ENCODE data around the gene SNRPA1.

Gene SNRPA1

DNA sequence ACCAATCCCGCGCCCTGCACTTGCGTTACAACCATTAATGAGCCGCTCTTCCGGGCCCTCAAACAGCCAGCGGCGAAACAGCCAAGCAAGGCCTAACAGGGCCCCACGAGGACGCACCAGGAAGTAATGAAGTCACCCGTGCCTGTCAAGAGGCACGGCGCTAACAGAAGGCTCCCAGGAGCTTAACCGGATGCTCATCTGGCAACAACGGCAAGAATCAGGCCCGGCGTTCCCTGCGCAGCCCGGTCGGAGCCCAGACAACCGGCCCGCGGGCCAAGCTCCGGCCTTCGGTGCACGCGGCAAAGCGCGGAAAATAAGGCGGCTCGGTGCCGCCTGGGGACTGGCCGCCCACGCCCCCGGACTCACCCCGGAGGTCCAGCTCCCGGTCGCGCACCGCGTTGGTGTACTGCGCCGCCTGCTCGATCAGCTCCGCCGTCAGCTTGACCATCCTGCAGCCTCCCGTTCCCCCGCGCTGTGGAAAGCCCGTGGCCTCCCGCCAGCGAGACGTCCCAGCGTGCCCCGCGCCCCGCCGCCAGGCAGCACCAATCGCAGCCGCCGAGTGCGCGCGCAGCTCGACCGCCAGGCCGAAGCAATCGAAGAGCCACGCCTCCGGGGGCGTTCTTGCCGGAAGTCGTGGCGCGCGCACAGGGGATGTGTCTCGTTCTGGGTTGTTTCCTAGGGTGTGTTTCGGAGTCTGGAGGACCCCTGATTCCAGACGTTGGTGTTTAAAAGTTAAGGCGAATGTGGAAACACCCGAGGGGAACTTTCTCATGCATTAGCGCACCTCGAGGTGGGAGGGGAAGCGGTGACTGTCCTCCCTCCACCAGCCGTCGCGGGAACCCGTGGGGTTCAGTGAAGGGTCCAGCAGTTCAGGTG is at the start of gene SNRPA1:
Gene SNRPA1, minus strand, starts transcription at position 518 of the 876 bp plus-strand sequence. Its CDS starts 70 bp downstream, at position 448.
- peak; percentile 94 to 95 for DNase-seq (ENCODE audit: low read depth in 2 of 2)

DNA sequence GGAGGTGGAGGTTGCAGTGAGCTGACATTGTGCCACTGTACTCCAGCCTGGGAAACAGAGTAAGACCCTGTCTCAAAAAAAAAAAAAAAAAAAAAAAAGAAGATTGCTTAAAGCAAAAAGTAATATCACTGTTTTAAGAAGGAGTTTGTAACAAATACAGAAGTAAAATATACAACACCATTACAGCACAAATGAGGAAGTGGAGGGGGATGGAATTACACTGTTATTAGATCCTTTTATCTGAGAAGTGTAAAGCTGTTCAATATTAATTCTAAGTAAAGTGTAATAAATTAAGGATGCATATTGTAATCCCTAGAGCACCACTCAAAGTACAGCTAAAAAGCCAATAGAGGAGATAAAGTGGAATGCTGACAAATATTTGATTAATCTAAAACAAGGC is 47.0 kb upstream of the SNRPA1 start:
- no peak for DNase-seq (ENCODE audit: low read depth in 2 of 2)

DNA sequence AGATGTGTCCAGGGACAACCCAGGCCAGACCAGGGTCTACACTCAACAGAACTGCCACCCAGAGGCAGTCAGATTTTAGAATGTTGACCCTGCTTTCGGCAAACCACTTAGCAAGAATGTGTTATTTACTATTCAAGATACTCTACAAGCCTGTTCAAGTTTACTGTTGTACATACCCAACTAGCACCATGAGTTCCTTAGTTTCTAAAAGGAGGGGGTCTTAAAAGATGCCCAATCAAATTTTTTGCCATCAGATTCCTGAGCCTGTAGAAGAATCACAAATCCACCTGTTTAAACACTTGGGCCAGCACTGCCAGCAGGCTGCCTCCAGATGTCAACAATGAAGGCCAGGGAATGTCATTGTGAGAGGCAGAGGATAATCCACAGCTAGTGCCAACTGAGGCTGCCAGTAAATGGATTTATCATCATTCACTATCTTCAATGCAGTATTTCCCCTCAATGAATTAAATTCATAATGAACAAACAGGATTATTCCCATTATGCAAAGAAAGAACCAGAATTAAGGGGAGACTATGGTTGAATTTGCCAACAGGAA is 43.5 kb upstream of the SNRPA1 start:
- DNase-seq (ENCODE audit: low read depth in 2 of 2): no peak

DNA sequence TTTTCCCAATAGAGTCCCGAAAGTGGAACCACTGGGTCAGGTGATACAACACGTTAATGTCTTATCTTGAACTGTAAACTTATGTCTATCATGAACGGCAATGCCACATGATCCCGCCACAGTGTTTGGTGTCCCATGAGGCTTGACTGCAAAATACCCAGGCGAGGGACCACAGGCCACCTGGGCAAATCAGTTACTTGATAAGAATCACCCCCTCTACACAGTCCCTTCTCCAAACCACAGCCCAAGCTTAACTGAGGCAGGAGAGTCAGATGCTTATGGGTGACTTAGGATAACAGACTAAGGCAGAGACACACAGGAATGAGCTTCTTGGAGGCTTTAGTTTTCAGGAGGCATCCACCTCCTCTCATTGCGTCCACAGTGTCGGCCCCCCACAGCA is 42.9 kb upstream of the SNRPA1 start:
- DNase-seq (ENCODE audit: low read depth in 2 of 2): no peak

DNA sequence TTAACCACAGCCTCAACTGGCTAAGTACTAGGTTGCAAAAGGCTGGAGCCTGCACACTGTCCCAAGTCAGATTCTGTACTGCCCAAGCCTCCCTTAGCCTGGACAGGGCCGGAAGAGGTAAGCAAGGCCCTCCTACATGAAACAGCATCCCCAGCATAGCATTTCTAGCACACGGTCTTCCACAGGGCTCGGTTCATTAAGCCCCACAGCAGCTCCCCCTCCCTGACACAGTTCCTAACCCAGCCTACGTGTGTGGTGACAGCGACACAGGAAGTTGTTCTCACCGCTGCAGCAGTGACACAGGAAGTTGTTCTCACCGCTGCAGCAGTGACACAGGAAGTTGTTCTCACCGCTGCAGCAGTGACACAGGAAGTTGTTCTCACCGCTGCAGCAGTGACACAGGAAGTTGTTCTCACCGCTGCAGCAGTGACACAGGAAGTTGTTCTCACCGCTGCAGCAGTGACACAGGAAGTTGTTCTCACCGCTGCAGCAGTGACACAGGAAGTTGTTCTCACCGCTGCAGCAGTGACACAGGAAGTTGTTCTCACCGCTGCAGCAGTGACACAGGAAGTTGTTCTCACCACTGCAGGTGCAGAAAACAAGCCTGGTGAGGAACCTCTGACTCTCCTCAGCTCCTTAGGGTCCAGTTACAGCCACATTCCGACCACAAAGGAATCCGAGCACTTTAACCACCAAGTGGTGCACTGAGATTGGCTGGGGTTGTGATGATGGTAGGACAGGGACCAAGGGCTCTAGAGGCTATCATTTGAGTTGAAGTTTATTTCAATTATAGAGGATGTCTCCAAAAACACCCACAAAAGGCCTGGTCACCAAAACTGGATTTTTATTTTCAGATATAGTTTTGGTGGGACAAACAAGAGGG is 39.1 kb upstream of the SNRPA1 start:
- DNase-seq (ENCODE audit: low read depth in 2 of 2): peak; percentile 24 to 45

DNA sequence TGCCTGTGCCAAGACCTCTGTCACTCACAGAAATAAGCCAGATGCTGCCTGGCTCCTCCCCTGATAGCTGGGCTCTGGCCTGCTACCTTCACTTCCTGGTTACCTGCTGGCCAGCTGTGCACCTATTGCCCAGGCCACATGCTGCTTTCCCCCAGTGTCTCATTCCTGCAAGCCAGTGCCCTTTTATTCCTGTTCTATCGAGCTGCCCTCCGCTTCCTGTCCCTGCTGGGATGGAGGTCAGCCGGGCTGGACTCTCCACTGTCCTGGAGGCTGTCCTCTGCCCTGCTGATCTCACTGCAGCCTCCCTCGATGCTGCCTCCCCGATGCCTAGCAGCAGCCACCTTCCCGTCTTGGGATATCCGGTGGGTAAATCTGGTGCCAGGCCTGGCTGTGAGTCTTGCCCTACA is 37.0 kb upstream of the SNRPA1 start:
- DNase-seq (ENCODE audit: low read depth in 2 of 2): no peak

DNA sequence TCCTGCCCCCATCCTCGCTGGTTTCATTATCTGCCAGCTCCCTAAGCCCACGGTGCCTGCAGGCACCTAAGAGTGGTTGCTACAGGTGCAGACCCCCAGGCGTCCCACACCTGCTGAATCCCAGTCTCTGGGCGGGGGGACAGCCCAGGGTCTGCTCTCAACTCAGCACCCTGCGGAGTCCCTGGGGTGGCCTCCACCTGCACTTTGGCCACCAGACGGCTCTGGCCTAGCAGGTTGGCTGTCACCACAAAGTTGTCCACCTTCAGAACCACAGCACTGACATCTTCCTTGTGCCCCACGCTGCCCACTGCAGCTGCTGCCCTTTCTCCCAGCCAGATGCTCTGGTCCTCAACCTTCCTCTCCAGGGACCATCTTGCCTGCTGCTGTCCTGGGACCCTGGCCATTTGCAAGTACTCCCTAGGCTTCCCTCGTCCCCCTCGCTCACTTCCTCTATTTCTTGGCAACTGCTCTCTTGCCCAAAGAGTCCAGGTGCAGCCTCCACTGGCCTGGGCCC is 34.9 kb upstream of the SNRPA1 start:
- DNase-seq (ENCODE audit: low read depth in 2 of 2): no peak

DNA sequence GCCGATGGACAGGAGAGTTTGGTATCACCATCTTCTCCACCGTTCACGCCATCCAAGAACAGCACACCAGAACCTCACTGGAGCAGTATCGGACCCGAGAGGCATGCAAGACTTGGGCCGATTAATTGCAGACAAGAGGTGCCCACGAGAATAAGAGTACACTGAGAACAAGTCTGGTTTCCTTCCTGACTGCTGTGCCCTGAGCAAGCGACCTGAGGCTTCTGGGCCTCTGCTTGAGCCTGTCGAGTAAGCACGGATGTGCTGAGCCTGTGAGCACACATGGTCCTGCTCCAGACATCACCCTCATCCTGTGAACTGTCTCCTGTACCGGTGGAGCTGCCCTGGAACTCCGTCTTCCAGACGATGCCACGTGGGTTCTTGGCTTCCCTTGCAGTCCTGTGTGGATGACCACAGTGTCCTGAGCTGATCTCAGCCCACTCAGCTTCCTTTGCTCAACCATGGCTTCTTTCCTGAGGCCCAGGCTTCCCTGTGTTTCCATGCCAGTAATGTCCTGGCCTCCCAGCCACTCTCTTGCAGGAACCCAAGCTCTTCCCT is 34.3 kb upstream of the SNRPA1 start:
- DNase-seq (ENCODE audit: low read depth in 2 of 2): no peak

DNA sequence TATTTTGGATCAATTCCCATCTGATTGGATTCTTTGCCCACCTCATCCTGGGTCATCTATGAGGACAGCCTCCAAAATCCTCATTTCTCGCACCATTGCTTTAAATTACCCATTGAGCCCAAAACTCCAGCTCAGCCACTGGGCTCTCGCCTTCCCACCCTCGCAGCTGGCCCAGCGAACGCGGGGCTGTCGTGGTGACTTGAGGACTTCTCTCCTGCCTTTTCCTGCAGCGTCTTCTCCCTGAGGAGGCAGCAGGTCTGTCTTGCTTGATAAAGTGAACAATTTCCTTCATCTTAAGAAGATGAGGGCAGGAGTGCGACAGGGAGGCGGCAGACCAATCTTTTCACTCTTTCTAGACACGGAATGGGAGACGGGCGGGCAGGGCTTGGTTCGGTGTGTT is 33.0 kb upstream of the SNRPA1 start:
- no peak for DNase-seq (ENCODE audit: low read depth in 2 of 2)

DNA sequence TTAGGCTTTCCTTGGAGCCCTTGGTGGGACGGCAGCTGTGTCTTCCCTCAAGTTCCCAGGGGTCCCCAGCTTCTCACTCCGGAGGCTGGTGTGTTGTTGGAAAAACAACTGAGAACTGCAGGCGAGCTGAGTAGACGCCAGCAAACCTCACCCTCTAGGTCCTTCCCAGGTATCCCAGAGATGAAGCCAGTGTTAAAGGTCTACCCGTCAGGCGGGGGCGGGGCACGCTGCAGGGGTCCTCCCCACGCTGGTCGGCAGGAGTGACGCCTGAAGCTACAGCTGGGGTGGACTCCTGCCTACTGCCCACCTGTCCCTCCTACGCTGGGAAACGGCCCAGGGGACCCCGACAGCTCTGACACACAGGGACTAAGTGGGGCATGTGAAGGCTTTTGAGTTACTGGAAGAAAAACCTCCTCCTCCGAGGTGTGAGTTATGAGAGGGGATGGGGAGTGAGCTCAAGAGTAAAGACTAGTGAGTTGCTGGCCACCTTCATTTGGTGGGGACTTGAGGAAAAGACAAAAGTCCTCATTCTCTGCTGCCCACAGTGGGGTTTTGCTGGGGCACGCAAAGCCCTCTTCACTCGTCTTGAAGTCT is 32.2 kb upstream of the SNRPA1 start:
- DNase-seq (ENCODE audit: low read depth in 2 of 2): no peak

DNA sequence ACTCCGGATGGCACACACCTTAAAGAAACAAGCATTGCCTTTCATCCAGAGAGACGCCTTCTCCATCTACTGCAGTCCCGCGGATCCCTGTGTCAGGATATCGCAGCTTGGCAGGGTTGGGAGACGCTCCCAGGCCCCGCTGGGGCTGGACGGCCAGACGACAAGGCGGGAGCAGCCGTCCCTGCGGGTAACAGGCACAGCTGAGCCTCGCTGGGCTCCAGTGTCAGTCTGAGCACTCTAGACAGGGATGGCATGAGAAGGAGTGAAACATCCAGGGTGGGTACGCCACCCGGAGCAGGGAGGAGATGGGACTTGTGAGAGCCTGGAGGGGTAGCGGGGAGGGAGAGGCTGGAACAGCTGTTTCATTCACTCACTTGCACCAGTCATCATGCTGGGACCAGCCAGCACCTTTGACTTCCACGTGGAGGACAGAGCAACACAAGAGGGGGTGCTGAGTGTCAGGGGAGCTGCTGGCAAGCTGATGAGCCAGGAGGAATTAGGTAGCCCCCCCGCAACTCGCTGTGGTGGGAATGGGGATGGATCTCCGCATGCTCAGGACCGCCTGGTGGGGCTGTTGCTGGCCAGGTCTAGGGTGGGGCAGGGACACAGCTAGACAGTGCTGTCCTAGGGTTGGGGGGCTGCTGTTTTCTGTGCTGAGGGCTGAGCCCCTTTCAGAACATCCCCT is 31.6 kb upstream of the SNRPA1 start:
- no peak for DNase-seq (ENCODE audit: low read depth in 2 of 2)

DNA sequence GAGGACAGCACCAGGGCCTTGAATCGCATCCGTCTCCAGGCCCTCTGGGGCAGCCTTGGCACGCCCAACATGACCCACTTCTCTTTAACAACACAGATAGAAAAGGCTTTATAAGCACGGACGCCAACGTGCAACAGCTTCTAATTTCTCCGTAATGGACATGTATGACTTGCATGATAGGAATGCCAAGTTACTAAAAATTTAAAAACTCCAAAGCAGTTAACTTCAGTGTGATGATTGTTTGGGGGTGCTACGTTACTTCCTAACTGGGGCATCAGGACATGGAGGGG is 30.9 kb upstream of the SNRPA1 start:
- DNase-seq (ENCODE audit: low read depth in 2 of 2): no peak

DNA sequence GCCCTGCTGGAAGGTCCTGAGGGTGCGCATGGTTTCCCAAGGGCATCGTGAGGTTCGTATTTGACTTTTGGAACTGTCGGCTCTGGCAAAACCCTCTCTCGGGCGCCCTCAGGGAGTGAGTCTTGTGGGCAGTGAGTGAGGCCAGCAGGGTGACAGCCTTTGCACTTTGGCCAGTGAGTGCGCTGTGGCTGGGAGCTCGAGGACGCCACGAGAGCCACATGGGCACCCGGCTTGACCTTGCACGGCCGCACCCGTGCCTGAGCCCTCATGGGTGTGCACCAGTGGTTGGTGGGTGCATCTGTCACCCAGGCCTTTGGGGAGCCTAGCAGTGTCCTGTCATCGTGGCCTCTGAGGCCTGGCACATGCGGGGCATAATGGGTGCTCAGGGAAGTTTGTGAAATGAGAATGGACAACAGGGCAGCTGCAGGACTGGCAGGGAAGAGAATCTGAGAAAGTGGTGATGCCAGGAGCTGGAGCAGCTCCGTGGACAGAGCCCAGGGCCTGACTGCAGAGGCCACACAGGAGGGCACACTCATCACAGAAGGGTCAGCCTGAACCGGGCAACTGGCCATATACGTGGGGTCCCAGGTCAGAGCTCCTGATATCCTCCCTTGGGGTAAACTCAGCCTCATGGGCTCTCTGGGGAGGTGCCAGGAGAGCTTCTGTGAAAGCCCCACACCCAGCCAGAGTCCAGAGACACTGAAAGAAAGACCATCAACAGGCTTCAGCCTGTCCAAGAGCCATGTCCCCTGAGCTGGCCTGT is 30.4 kb upstream of the SNRPA1 start:
- DNase-seq (ENCODE audit: low read depth in 2 of 2): no peak

DNA sequence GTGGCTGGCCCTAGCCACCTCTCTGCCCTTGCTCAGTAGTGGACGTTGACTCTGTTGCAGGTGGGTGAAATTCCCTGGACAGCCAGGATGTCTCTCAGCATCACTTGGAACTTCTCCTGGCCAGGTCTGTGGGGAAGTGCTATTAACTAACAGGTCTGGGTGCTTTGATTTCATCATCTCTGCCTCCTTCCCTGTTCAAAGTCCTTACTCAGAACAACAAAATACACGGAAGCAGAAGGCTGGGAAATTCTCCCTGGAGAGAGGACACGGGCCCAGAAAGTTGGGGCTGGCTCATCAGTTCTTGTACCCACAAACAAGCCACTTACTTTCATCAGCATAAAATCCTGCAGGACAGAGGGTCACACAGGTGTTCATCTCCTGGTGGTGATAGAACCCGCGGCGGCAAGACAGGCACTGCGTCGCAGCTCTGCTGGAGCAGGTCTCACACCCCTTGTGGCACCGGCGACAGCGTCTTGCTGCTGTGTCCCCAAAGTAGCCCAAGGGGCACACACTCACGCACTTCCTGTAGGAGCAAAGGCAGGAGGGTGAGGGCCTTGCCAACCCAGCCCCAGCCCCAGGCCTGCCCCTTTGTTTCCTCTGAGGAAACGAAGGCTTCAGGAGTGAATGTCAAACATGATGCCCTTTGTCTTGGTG is 29.6 kb upstream of the SNRPA1 start:
- no peak for DNase-seq (ENCODE audit: low read depth in 2 of 2)

DNA sequence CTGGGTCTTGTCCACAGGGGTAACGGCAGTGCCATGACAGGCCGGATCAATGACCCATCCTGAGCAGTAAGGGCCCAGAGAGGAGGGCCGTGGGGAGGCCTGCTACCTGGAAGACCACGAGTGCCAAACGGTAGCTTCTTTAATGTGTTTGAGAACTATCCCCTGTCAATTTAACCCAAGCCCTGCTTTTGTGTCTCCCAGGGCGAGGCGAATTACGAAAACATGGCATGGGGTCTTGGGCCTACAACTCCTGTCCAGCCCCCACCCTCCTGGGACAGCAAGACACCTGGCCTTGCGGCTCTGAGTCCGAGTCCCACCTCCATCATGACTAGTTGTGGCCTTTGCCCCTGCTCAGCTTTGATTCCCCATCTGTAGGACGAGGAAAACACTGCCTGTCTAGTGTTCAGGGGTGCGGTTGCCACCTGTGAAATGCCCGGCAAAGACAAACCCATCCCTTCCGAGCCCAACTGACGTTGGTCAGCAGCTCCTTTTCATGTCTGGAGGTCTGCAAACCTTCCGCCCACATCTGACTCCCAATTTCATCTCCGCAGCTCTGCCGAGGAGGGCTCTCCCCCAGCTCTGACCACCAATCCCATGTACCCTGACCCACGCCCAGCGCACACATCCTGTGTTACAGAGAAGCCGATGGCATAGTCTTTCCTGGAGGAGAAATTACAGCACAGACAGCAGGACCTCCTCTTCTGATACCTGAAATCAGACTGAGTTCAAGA is 28.9 kb upstream of the SNRPA1 start:
- DNase-seq (ENCODE audit: low read depth in 2 of 2): no peak

DNA sequence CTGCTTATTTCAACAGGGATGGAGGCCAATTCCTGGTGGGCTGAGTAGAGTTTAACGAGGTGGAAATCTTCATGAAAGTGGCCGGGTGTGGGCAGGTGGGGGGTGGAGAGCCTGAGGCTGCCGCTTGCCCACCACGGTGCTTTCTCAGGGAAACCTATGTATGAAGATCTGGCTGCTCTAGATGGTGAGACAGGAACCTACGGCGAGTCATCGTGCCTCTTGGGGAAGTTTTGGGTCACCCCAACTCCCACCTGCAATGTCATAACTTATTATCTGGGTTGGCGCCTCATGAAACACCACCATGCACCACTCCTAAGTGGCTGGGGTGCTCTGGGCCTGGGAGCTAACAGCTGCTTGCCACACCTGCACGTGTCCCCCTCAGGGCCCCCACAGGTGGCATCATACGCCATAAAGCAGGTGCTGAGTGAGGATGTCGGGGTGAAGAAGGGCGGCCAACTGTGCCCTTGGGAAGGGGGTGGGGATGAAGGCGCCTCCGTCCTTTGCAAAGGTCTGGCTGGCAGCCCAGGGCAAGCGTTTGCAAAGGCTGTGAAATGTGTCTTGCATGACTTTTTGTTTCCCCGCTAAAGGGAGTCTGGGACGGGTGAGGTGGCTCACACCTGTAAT is 27.9 kb upstream of the SNRPA1 start:
- no peak for DNase-seq (ENCODE audit: low read depth in 2 of 2)

DNA sequence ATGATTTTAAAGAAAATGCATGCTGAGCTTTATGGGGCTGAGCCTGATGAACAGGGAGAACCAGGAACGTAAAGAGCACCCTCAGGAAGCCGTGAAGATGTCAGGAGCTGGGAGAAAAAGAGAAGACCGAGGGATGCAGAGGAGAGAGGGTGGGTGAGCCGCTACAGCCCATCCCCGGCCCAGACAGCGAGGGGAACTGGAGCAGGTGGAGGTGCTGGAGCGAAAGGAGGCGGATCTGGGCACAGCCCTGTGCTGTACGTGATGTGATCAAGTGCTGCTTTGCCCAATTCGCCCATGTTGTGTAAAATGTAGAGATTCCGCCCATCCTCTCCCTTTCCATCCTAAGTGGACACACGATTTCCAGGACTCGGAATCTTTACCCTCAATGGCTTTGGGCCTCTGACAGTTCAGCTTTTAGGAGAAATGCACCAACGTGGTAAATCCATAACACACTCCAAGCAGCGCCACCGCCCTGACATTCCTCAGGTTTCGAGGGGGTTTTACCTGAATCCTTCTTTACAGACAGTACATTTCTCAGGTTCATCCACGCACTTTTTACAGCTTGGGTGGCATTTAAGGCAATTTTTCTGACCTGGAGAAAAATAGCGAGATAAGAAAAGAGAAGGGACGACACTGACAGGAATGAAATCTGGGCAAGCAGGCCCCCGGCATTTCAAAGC is 27.1 kb upstream of the SNRPA1 start:
- DNase-seq (ENCODE audit: low read depth in 2 of 2): no peak

DNA sequence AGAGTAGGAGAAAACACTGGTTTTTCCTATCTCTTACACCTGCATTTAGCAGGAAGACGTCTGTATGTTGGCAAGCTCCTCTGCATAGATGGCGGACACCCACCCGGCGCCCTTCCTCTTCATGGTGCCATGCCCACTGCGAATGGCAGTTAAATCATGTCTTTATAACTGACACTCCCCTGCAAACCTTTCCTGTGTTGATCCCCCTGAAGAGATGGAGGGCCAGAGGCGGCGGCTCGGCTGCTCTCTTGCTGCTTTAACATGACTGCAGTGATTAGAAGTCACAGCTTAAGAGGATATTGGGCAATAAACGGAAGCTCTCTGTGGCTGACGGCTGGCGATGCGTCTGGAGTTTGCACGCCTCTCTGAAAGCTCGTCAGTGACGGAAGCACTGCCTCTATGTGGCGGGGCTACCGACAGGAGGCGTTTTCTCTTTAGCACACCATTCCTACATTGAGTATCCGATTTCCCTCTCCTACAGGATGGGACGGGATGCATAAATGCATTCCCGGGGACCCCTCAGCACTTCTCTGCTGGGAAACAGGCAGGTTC is 25.5 kb upstream of the SNRPA1 start:
- peak; percentile 26 to 38 for DNase-seq (ENCODE audit: low read depth in 2 of 2)
